GM10248 (cell line): Measurements from ENCODE around the gene MICAL3.
"Not testable (repeated sequence)": the region's sequence is repeated elsewhere in the genome, so short reads cannot be mapped to it uniquely, and the experiment has no call there.

ENCODE experiments used
- CTCF ChIA-PET: fragments of 300-600 bp; sonication (Branson Sonifier 250); formaldehyde crosslinking; extraction: SDS; loops from one replicate; lab custom pipeline; 2021; ENCODE audit warnings: antibody characterized with exemption; lab: Yijun Ruan, JAX
- POLR2A ChIA-PET: fragments of 350-650 bp; sonication (Branson Sonifier 250); formaldehyde crosslinking; extraction: SDS; loops from one replicate; lab custom pipeline; 2020; ENCODE audit warnings: antibody characterized with exemption; lab: Yijun Ruan, JAX
- DNase-seq: peaks from one replicate; pipeline ENCODE4 v3.0.0; 2012; ENCODE audit errors: extremely low spot score
- TF ChIP-seq, protein P1 (sequence below): IDR thresholded peaks from 2 replicates; pipeline ENCODE4 v1.5.1; 2012; ENCODE audit warnings: mild to moderate bottlenecking, low read depth; ENCODE audit errors: extremely low read depth, missing control alignments, control extremely low read depth

The MICAL3 gene

DNA sequence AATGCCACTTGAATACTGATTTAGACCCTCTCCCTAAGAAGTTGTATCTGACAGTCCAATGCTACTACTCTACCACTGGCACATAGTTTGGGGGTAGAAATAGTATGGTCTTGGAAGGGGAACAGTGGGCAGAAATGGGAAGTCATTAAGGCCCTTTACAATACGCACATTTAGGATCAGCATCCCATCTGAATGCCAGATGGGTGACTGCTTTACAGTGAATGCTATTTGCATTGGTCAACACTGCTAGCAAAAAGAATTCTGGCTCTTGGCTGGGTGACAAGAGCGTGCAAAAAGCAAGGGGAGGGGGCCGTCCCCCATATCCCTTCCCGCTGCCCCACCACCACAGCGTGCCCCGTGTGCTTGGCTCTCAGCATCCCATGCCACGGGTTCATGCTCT lies 145.4 kb downstream of the MICAL3 start:
- POLR2A ChIA-PET = no interaction called here
- DNase-seq = no peak
- CTCF ChIA-PET = interaction anchor here (1.1 kb wide), 1 partner anchor 1625 kb away, joined by 3 read pairs; no protein-coding TSS in a partner anchor
- TF ChIP-seq, protein P1, sequence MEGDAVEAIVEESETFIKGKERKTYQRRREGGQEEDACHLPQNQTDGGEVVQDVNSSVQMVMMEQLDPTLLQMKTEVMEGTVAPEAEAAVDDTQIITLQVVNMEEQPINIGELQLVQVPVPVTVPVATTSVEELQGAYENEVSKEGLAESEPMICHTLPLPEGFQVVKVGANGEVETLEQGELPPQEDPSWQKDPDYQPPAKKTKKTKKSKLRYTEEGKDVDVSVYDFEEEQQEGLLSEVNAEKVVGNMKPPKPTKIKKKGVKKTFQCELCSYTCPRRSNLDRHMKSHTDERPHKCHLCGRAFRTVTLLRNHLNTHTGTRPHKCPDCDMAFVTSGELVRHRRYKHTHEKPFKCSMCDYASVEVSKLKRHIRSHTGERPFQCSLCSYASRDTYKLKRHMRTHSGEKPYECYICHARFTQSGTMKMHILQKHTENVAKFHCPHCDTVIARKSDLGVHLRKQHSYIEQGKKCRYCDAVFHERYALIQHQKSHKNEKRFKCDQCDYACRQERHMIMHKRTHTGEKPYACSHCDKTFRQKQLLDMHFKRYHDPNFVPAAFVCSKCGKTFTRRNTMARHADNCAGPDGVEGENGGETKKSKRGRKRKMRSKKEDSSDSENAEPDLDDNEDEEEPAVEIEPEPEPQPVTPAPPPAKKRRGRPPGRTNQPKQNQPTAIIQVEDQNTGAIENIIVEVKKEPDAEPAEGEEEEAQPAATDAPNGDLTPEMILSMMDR = no peak

DNA sequence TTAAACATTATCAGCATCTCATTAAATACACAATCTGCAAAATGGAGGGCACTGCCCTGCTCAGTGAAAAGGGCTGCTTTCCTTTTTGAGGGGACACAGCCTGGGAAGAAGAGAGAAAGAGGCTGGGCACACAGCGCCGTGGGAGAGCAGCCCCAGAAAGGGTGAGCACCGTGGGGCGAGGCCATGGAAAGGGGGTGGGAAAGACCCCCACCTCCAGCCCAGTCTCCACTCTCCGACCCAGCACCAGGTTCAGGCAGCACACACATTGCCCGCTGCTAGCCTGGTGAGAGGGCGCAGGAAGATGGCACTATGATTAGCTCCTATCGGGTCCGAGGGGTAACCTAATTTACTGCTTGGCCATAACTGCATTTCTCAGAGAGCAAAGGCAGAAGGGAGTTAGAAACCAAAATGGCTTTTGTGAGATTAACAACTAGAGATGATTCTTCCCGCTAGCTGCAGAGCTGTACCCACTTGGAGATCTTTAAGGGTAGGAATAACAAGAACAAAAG lies 146.1 kb downstream of the MICAL3 start:
- CTCF ChIA-PET = interaction anchor here (1.1 kb wide), 1 partner anchor 1626 kb away, joined by 3 read pairs; no protein-coding TSS in a partner anchor
- TF ChIP-seq, protein P1 = no peak
- POLR2A ChIA-PET = no interaction called here
- no peak for DNase-seq

DNA sequence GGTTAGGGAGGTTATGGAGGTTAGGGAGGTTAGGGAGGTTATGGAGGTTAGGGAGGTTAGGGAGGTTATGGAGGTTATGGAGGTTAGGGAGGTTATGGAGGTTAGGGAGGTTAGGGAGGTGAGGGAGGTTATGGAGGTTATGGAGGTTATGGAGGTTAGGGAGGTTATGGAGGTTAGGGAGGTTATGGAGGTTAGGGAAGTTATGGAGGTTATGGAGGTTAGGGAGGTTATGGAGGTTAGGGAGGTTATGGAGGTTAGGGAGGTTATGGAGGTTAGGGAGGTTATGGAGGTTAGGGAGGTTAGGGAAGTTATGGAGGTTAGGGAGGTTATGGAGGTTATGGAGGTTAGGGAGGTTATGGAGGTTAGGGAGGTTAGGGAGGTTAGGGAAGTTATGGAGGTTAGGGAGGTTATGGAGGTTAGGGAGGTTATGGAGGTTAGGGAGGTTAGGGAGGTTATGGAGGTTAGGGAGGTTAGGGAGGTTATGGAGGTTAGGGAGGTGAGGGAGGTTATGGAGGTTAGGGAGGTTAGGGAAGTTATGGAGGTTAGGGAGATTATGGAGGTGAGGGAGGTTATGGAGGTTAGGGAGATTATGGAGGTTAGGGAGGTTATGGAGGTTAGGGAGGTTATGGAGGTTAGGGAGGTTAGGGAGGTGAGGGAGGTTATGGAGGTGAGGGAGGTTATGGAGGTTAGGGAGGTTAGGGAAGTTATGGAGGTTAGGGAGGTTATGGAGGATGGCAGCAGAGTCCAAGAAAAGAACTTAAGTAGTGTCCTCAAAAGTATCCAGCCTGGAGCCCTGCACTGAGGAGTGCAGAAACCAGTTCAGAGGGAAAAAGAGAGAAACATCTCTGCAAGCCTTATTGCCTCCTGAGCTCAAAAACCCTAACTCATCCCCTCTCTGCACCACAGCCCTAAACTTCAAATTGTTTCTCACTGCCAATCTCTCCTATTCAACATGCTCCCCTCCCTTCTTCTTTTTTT lies 147.2 kb downstream of the MICAL3 start:
- not testable (repeated sequence) for DNase-seq
- ChIA-PET CTCF (interaction anchor here (1.0 to 2.0 kb wide), 4 partner anchors 7 to 198 kb away, joined by 3 to 8 read pairs (median 5); no protein-coding TSS in a partner anchor), POLR2A (interaction anchor here (0.6 to 0.7 kb wide), 3 partner anchors 12 to 1029 kb away, joined by 3 to 7 read pairs (median 3); partner anchors contain the start of gene DGCR6)

DNA sequence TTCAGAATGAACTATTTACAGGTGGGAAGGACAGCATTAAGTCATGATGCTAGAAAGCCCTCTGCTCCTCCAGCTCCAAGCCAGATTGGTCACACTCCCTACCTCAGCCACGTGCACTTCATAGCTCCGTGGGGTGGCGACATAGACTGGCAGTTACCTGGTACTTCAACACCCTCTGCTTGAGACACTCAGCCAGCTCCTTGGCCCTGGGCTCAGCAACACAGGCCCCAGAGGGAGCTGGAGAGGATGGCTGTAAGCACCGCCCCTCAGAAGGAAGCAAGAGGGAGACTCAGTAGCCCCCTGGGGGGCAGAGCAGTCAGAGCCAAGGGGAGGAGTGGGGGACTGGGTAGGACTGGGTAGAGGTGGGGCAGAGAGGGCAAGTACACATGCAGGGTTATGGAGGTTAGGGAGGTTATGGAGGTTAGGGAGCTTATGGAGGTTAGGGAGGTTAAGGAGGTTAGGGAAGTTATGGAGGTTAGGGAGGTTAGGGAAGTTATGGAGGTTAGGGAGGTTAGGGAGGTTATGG lies 148.0 kb downstream of the MICAL3 start:
- no peak for DNase-seq
- ChIA-PET CTCF (interaction anchor here (1.0 to 2.0 kb wide), 5 partner anchors 8 to 199 kb away, joined by 3 to 8 read pairs (median 3); no protein-coding TSS in a partner anchor), POLR2A (interaction anchor here (0.7 kb wide), 2 partner anchors 45 to 1030 kb away, joined by 3 read pairs; partner anchors contain the start of gene DGCR6)
- TF ChIP-seq, protein P1 = no peak

DNA sequence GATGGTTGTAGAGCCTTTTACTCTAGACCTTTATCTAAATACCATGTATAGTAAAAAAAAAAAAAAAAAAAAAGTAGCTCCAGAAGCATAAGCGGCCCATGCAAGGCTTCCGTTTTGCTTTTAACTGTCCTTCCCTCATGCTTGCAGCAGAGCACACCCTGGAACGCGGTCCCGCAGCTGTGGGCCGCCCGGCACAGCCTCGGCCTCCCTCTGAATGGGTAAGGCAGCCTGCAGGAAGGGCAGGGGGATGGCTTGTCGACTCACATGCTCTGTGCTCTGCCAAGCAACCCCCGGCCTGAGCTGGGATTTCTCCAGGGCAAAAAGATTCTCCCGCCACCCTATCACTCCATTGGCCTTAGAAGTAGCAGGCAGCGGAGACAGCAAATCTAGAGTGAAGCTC lies 148.7 kb downstream of the MICAL3 start:
- DNase-seq = no peak
- ChIA-PET POLR2A (interaction anchor here (0.6 kb wide), 1 partner anchor 107 kb away, joined by 3 read pairs; no protein-coding TSS in a partner anchor), CTCF (interaction anchor here (1.0 to 2.0 kb wide), 4 partner anchors 9 to 200 kb away, joined by 3 to 8 read pairs (median 5); no protein-coding TSS in a partner anchor)
- TF ChIP-seq, protein P1 = no peak

DNA sequence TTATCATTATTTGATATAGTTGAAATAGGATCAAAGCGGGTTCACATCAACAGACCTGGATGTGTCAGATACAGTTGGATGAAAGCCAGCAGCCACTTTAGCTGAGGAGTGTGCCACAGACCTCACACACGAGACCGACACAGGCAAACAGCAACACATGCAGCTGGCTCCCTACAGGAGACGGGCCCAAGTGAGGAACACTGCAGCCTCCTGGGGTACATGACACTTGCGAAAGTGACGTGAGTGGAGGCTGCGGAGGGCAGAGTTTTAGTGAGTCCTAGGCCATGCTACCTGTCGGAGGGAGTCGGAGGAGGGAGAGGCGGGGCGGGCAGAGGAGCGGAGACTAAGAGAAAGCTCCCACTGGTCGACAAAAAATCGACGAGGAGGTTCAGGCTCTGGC lies 149.2 kb downstream of the MICAL3 start:
- ChIA-PET POLR2A (no interaction called here), CTCF (interaction anchor here (1.2 to 2.0 kb wide), 3 partner anchors 27 to 200 kb away, joined by 3 to 8 read pairs (median 7); no protein-coding TSS in a partner anchor)
- TF ChIP-seq, protein P1 = no peak
- no peak for DNase-seq
